WTC11 (cell line): ENCODE measurements around the gene PLIN3. TPM values are rescaled to one million over a fixed set of nuclear protein-coding genes. Genes with fewer than 3 reads are reported as not detected.

Experiments
- ATAC-seq: fragments of 200-7000 bp; cut with Tn5 transposase; 2 replicates; pipeline ENCODE4 v1.10.0; 2021; ENCODE audit warnings: mild to moderate bottlenecking, moderate library complexity
- CTCF ChIA-PET: fragments of 300-600 bp; sonication (Branson Sonifier 250); formaldehyde crosslinking; loops from one replicate; lab custom pipeline; 2021; ENCODE audit warnings: antibody characterized with exemption; lab: Charles Lee
- POLR2A ChIA-PET: fragments of 350-600 bp; sonication (Branson Sonifier 250); formaldehyde crosslinking; loops from one replicate; lab custom pipeline; 2021; ENCODE audit warnings: antibody characterized with exemption; lab: Charles Lee
- DNase-seq: peaks from one replicate; pipeline ENCODE4 v3.0.0; 2021; ENCODE audit warnings: low spot score
- H3K27ac Mint-ChIP-seq: 2 replicates; pipeline ENCODE4 v1.8.0; 2021; ENCODE audit warnings: mixed read lengths
- H3K27me3 Mint-ChIP-seq: 2 replicates; pipeline ENCODE4 v1.8.0; 2021; ENCODE audit warnings: low read depth, mild to moderate bottlenecking, moderate library complexity, mixed read lengths
- H3K36me3 Mint-ChIP-seq: 2 replicates; pipeline ENCODE4 v1.8.0; 2021; ENCODE audit warnings: mixed read lengths
- H3K4me1 Mint-ChIP-seq: 2 replicates; pipeline ENCODE4 v1.8.0; 2022; ENCODE audit warnings: mixed read lengths
- H3K4me3 Mint-ChIP-seq: 2 replicates; pipeline ENCODE4 v1.8.0; 2021; ENCODE audit warnings: mild to moderate bottlenecking, moderate library complexity, mixed read lengths
- H3K9me3 Mint-ChIP-seq: 2 replicates; pipeline ENCODE4 v1.8.0; 2021; ENCODE audit warnings: mixed read lengths
- ATF1 ChIP-seq: sonication (generic); formaldehyde crosslinking; IDR thresholded peaks from 2 replicates; pipeline ENCODE4 v1.8.1; 2023; ENCODE audit warnings: mild to moderate bottlenecking, moderate library complexity, missing genetic modification reagents
- CREB1 ChIP-seq: sonication (generic); formaldehyde crosslinking; IDR thresholded peaks from 2 replicates; pipeline ENCODE4 v1.8.0; 2023; ENCODE audit warnings: mild to moderate bottlenecking, missing genetic modification reagents
- CREM ChIP-seq: sonication (generic); formaldehyde crosslinking; IDR thresholded peaks from 2 replicates; pipeline ENCODE4 v1.8.1; 2022; ENCODE audit warnings: mild to moderate bottlenecking, missing genetic modification reagents, moderate library complexity
- ELF4 ChIP-seq: sonication (generic); formaldehyde crosslinking; IDR thresholded peaks from 2 replicates; pipeline ENCODE4 v1.8.1; 2022; ENCODE audit warnings: low read depth, mild to moderate bottlenecking, moderate library complexity, missing genetic modification reagents
- FOXJ3 ChIP-seq: sonication (generic); formaldehyde crosslinking; IDR thresholded peaks from 2 replicates; pipeline ENCODE4 v1.9.0; 2021; ENCODE audit warnings: missing genetic modification reagents, mild to moderate bottlenecking, borderline replicate concordance
- HMGA2 ChIP-seq: fragments of 250-450 bp; sonication (Bioruptor Pico); IDR thresholded peaks from 2 replicates; pipeline ENCODE4 v1.4.0; 2021; ENCODE audit warnings: mild to moderate bottlenecking, moderate library complexity
- IRF2 ChIP-seq: sonication (generic); formaldehyde crosslinking; IDR thresholded peaks from 2 replicates; pipeline ENCODE4 v1.8.0; 2022; ENCODE audit warnings: low read depth, missing genetic modification reagents, borderline replicate concordance
- NFYB ChIP-seq: sonication (generic); formaldehyde crosslinking; conservative IDR thresholded peaks from 2 replicates; pipeline ENCODE4 v1.8.0; 2022; ENCODE audit warnings: low read depth, missing genetic modification reagents
- NR3C1 ChIP-seq: sonication (generic); formaldehyde crosslinking; conservative IDR thresholded peaks from 2 replicates; pipeline ENCODE4 v1.8.1; 2023; ENCODE audit warnings: low read depth, mild to moderate bottlenecking, missing genetic modification reagents
- RELA ChIP-seq: sonication (generic); formaldehyde crosslinking; IDR thresholded peaks from 2 replicates; pipeline ENCODE4 v1.8.1; 2022; ENCODE audit warnings: missing genetic modification reagents, mild to moderate bottlenecking, borderline replicate concordance
- ZNF232 ChIP-seq: sonication (generic); formaldehyde crosslinking; IDR thresholded peaks from 2 replicates; pipeline ENCODE4 v1.8.0; 2022; ENCODE audit warnings: mild to moderate bottlenecking, missing genetic modification reagents
- ZNF671 ChIP-seq: fragments of 250-450 bp; sonication (Bioruptor Pico); IDR thresholded peaks from 2 replicates; pipeline ENCODE4 v1.8.0; 2021; ENCODE audit warnings: mild to moderate bottlenecking
- total RNA-seq: library from RNA; stranded (reverse); gene quantifications from 3 replicates; pipeline ENCODE4 v1.2.3, GENCODE V29; 2021
- TF ChIP-seq, protein P1 (sequence below): sonication (generic); formaldehyde crosslinking; IDR thresholded peaks from 2 replicates; pipeline ENCODE4 v1.8.0; 2023; ENCODE audit warnings: missing genetic modification reagents, mild to moderate bottlenecking, borderline replicate concordance
- TF ChIP-seq, protein P2 (sequence below): sonication (generic); formaldehyde crosslinking; IDR thresholded peaks from 2 replicates; pipeline ENCODE4 v1.8.0; 2023; ENCODE audit warnings: mild to moderate bottlenecking, missing genetic modification reagents
- TF ChIP-seq, protein P3 (sequence below): fragments of 250-450 bp; sonication (Bioruptor Pico); IDR thresholded peaks from 2 replicates; pipeline ENCODE4 v1.9.0; 2021; ENCODE audit warnings: moderate library complexity, mild to moderate bottlenecking, inconsistent platforms, borderline replicate concordance
- TF ChIP-seq, protein P4 (sequence below): fragments of 250-450 bp; sonication (Bioruptor Pico); IDR thresholded peaks from 2 replicates; pipeline ENCODE4 v1.9.0; 2021; ENCODE audit warnings: mild to moderate bottlenecking
- TF ChIP-seq, protein P5 (sequence below): sonication (generic); formaldehyde crosslinking; IDR thresholded peaks from 2 replicates; pipeline ENCODE4 v1.8.0; 2022; ENCODE audit warnings: mild to moderate bottlenecking, missing genetic modification reagents
- TF ChIP-seq, protein P6 (sequence below): sonication (generic); formaldehyde crosslinking; IDR thresholded peaks from 2 replicates; pipeline ENCODE4 v1.8.0; 2023; ENCODE audit warnings: missing genetic modification reagents

Gene PLIN3
- total RNA-seq, 1 experiment from 2014 or later, result 61.3 TPM

DNA sequence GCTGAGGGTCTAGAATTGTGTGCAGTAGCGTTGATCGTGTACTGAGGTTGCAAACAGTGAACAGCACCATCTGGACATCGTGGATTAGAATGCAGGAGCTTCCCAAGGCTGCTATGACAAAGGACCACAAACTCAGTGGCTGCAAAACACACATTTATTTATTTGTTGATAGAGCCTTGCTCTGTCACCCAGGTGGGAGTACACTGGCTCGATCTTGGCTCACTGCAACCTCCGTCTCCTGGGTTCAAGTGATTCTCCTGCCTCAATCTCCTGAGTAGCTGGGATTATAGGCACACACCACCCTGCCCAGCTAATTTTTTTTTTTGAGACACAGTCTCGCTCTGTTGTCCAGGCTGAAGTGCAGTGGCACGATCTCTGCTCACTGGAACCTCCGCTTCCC lies 39.5 kb upstream of the PLIN3 start:
- ChIA-PET CTCF (interaction anchor here (1.0 kb wide), 1 partner anchor 37 kb away, joined by 3 read pairs; no protein-coding TSS in a partner anchor), POLR2A (no interaction called here)
- peaks cover 39% of the 10 kb centered on the region for H3K27me3 Mint-ChIP-seq
- DNase-seq (no peak), ATAC-seq (no peak)
- H3K4me3 Mint-ChIP-seq, result no peak overlapping the region
- no peak overlapping the region for H3K27ac Mint-ChIP-seq
- H3K9me3 Mint-ChIP-seq, result no peaks in the 10 kb centered on the region
- H3K4me1 Mint-ChIP-seq, result peaks cover 18% of the 10 kb centered on the region
- H3K36me3 Mint-ChIP-seq, result no peaks in the 10 kb centered on the region
- TF ChIP-seq, protein P1, sequence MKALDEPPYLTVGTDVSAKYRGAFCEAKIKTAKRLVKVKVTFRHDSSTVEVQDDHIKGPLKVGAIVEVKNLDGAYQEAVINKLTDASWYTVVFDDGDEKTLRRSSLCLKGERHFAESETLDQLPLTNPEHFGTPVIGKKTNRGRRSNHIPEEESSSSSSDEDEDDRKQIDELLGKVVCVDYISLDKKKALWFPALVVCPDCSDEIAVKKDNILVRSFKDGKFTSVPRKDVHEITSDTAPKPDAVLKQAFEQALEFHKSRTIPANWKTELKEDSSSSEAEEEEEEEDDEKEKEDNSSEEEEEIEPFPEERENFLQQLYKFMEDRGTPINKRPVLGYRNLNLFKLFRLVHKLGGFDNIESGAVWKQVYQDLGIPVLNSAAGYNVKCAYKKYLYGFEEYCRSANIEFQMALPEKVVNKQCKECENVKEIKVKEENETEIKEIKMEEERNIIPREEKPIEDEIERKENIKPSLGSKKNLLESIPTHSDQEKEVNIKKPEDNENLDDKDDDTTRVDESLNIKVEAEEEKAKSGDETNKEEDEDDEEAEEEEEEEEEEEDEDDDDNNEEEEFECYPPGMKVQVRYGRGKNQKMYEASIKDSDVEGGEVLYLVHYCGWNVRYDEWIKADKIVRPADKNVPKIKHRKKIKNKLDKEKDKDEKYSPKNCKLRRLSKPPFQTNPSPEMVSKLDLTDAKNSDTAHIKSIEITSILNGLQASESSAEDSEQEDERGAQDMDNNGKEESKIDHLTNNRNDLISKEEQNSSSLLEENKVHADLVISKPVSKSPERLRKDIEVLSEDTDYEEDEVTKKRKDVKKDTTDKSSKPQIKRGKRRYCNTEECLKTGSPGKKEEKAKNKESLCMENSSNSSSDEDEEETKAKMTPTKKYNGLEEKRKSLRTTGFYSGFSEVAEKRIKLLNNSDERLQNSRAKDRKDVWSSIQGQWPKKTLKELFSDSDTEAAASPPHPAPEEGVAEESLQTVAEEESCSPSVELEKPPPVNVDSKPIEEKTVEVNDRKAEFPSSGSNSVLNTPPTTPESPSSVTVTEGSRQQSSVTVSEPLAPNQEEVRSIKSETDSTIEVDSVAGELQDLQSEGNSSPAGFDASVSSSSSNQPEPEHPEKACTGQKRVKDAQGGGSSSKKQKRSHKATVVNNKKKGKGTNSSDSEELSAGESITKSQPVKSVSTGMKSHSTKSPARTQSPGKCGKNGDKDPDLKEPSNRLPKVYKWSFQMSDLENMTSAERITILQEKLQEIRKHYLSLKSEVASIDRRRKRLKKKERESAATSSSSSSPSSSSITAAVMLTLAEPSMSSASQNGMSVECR (CRISPR knock-in tag), result no peak
- no peak for TF ChIP-seq FOXJ3 (CRISPR knock-in tag)
- TF ChIP-seq CREM (CRISPR knock-in tag), result no peak
- no peak for TF ChIP-seq NFYB (CRISPR knock-in tag)
- no peak for TF ChIP-seq CREB1

DNA sequence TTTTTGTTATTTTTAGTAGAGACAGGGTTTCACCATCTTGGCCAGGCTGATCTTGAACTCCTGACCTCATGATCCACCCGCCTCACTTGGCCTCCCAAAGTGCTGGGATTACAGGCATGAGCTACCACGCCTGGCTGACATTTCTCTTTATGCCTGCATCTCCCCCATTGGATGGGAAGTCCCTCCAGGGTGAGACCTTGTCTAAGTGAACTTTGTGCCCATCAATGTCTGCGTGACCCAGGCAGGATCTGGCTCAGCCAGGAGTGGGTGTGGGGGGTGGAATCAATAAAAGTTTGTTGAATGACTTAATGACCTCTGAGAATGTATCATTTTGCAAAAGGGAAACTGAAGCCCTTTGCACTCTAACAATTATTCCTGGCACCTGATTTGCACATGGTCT lies 37.0 kb upstream of the PLIN3 start:
- DNase-seq (no peak), ATAC-seq (no peak)
- Mint-ChIP-seq H3K27ac (no peak overlapping the region), H3K9me3 (no peaks in the 10 kb centered on the region), H3K4me3 (no peak overlapping the region), H3K27me3 (peaks cover 52% of the 10 kb centered on the region), H3K36me3 (no peaks in the 10 kb centered on the region), H3K4me1 (peaks cover 5% of the 10 kb centered on the region)
- POLR2A ChIA-PET, result no interaction called here
- CTCF ChIA-PET, result no interaction called here
- TF ChIP-seq NR3C1 (CRISPR knock-in tag) (no peak), ZNF671 (CRISPR knock-in tag) (no peak), HMGA2 (CRISPR knock-in tag) (no peak), ELF4 (CRISPR knock-in tag) (no peak), ZNF232 (CRISPR knock-in tag) (no peak), RELA (CRISPR knock-in tag) (no peak), IRF2 (CRISPR knock-in tag) (no peak), ATF1 (CRISPR knock-in tag) (no peak)
- TF ChIP-seq, protein P2, sequence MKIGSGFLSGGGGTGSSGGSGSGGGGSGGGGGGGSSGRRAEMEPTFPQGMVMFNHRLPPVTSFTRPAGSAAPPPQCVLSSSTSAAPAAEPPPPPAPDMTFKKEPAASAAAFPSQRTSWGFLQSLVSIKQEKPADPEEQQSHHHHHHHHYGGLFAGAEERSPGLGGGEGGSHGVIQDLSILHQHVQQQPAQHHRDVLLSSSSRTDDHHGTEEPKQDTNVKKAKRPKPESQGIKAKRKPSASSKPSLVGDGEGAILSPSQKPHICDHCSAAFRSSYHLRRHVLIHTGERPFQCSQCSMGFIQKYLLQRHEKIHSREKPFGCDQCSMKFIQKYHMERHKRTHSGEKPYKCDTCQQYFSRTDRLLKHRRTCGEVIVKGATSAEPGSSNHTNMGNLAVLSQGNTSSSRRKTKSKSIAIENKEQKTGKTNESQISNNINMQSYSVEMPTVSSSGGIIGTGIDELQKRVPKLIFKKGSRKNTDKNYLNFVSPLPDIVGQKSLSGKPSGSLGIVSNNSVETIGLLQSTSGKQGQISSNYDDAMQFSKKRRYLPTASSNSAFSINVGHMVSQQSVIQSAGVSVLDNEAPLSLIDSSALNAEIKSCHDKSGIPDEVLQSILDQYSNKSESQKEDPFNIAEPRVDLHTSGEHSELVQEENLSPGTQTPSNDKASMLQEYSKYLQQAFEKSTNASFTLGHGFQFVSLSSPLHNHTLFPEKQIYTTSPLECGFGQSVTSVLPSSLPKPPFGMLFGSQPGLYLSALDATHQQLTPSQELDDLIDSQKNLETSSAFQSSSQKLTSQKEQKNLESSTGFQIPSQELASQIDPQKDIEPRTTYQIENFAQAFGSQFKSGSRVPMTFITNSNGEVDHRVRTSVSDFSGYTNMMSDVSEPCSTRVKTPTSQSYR, result no peak
- TF ChIP-seq, protein P3, sequence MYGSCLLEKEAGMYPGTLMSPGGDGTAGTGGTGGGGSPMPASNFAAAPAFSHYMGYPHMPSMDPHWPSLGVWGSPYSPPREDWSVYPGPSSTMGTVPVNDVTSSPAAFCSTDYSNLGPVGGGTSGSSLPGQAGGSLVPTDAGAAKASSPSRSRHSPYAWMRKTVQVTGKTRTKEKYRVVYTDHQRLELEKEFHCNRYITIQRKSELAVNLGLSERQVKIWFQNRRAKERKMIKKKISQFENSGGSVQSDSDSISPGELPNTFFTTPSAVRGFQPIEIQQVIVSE (CRISPR knock-in tag), result no peak
- TF ChIP-seq, protein P4, sequence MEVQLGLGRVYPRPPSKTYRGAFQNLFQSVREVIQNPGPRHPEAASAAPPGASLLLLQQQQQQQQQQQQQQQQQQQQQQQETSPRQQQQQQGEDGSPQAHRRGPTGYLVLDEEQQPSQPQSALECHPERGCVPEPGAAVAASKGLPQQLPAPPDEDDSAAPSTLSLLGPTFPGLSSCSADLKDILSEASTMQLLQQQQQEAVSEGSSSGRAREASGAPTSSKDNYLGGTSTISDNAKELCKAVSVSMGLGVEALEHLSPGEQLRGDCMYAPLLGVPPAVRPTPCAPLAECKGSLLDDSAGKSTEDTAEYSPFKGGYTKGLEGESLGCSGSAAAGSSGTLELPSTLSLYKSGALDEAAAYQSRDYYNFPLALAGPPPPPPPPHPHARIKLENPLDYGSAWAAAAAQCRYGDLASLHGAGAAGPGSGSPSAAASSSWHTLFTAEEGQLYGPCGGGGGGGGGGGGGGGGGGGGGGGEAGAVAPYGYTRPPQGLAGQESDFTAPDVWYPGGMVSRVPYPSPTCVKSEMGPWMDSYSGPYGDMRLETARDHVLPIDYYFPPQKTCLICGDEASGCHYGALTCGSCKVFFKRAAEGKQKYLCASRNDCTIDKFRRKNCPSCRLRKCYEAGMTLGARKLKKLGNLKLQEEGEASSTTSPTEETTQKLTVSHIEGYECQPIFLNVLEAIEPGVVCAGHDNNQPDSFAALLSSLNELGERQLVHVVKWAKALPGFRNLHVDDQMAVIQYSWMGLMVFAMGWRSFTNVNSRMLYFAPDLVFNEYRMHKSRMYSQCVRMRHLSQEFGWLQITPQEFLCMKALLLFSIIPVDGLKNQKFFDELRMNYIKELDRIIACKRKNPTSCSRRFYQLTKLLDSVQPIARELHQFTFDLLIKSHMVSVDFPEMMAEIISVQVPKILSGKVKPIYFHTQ (CRISPR knock-in tag), result no peak
- TF ChIP-seq, protein P5, sequence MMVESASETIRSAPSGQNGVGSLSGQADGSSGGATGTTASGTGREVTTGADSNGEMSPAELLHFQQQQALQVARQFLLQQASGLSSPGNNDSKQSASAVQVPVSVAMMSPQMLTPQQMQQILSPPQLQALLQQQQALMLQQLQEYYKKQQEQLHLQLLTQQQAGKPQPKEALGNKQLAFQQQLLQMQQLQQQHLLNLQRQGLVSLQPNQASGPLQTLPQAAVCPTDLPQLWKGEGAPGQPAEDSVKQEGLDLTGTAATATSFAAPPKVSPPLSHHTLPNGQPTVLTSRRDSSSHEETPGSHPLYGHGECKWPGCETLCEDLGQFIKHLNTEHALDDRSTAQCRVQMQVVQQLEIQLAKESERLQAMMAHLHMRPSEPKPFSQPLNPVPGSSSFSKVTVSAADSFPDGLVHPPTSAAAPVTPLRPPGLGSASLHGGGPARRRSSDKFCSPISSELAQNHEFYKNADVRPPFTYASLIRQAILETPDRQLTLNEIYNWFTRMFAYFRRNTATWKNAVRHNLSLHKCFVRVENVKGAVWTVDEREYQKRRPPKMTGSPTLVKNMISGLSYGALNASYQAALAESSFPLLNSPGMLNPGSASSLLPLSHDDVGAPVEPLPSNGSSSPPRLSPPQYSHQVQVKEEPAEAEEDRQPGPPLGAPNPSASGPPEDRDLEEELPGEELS, result no peak
- TF ChIP-seq, protein P6, sequence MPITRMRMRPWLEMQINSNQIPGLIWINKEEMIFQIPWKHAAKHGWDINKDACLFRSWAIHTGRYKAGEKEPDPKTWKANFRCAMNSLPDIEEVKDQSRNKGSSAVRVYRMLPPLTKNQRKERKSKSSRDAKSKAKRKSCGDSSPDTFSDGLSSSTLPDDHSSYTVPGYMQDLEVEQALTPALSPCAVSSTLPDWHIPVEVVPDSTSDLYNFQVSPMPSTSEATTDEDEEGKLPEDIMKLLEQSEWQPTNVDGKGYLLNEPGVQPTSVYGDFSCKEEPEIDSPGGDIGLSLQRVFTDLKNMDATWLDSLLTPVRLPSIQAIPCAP, result no peak
